C4-2B (cell line): ENCODE measurements around the gene LRFN5.

Experiments used
- H3K27ac ChIP-seq: fragments of 450-650 bp; 2 replicates; pipeline ENCODE4 v1.5.1; 2017
- CTCF ChIP-seq: fragments of 450-650 bp; conservative IDR thresholded peaks from 2 replicates; pipeline ENCODE4 v1.5.1; 2017; ENCODE audit warnings: mild to moderate bottlenecking
- ZFX ChIP-seq: fragments of 450-650 bp; IDR thresholded peaks from 2 replicates; pipeline ENCODE4 v1.6.1; 2017

The LRFN5 gene

GRCh38 chr14:41873686-41874317 lies 267.1 kb downstream of the LRFN5 start:
- no peak overlapping the region for H3K27ac ChIP-seq
- TF ChIP-seq ZFX (no peak), CTCF (no peak)

GRCh38 chr14:41875116-41875515 lies 268.4 kb downstream of the LRFN5 start:
- TF ChIP-seq ZFX (no peak), CTCF (no peak)
- no peak overlapping the region for H3K27ac ChIP-seq

- no peak for TF ChIP-seq CTCF
- no peak for TF ChIP-seq ZFX
- H3K27ac ChIP-seq = no peak overlapping the region
Measured at GRCh38 chr14:41878321-41878720, 271.6 kb downstream of the LRFN5 start.

- TF ChIP-seq ZFX = no peak
- TF ChIP-seq CTCF = no peak
- H3K27ac ChIP-seq = no peak overlapping the region
Measured at GRCh38 chr14:41891624-41892023, 284.9 kb downstream of the LRFN5 start.

GRCh38 chr14:41899416-41899815 lies 292.7 kb downstream of the LRFN5 start:
- no peak for TF ChIP-seq ZFX
- no peak for TF ChIP-seq CTCF
- H3K27ac ChIP-seq = no peak overlapping the region

GRCh38 chr14:41900644-41901043 lies 294.0 kb downstream of the LRFN5 start:
- no peak overlapping the region for H3K27ac ChIP-seq
- TF ChIP-seq CTCF (no peak), ZFX (no peak)

GRCh38 chr14:41901089-41901488 lies 294.4 kb downstream of the LRFN5 start:
- TF ChIP-seq CTCF (no peak), ZFX (no peak)
- H3K27ac ChIP-seq = no peak overlapping the region
